CD4-positive, alpha-beta T cell (primary cell): ENCODE measurements around the gene SLC9A8. TPM values are rescaled to one million over a fixed set of nuclear protein-coding genes. Genes with fewer than 3 reads are reported as not detected.

ENCODE experiments used
- ATAC-seq: fragments of 200-7000 bp; cut with Tn5 transposase; one replicate; pipeline ENCODE4 v1.10.0; 2022; ENCODE audit warnings: mild to moderate bottlenecking; ENCODE audit not compliant: poor library complexity
- CTCF ChIA-PET: fragments of 350-600 bp; sonication (Branson Sonifier 250); formaldehyde crosslinking; loops from one replicate; lab custom pipeline; 2021; ENCODE audit warnings: antibody characterized with exemption, inconsistent platforms; lab: Charles Lee
- POLR2A ChIA-PET: fragments of 350-600 bp; sonication (Branson Sonifier 250); formaldehyde crosslinking; loops from one replicate; lab custom pipeline; 2021; ENCODE audit warnings: antibody characterized with exemption, inconsistent platforms; lab: Charles Lee
- DNase-seq, 14 experiments: peaks; one replicate each; pipeline ENCODE4 v3.0.0-alpha.2; 2013 to 2020; ENCODE audit warnings: mixed read lengths in 2 of 14
- H3K27ac ChIP-seq, 2 donors: one replicate each; pipeline versions ENCODE4 v1.5.1 to v1.7.0; 2013; ENCODE audit warnings: low read length in 2 of 2, low read depth in 1 of 2, mild to moderate bottlenecking in 1 of 2
- H3K27me3 ChIP-seq, 2 experiments: 1 replicate in 1 of 2; 2 replicates in 1 of 2; pipeline versions ENCODE4 v1.6.1 to v1.7.0; 2013; ENCODE audit warnings: low read length in 2 of 2, control low read depth in 1 of 2, mild to moderate bottlenecking in 1 of 2, moderate library complexity in 1 of 2; ENCODE audit not compliant: insufficient read depth in 2 of 2, control insufficient read depth in 1 of 2
- H3K36me3 ChIP-seq: one replicate; pipeline ENCODE4 v1.6.1; 2013; ENCODE audit warnings: low read length, control low read depth; ENCODE audit not compliant: insufficient read depth
- H3K4me1 ChIP-seq: one replicate; pipeline ENCODE4 v1.6.1; 2013; ENCODE audit warnings: low read length, control low read depth; ENCODE audit not compliant: insufficient read depth
- H3K4me3 ChIP-seq: one replicate; pipeline ENCODE4 v1.5.1; 2013; ENCODE audit warnings: mild to moderate bottlenecking, low read length, moderate library complexity
- H3K9me3 ChIP-seq, 2 experiments: 1 replicate in 1 of 2; 2 replicates in 1 of 2; pipeline versions ENCODE4 v1.6.1 to v1.7.0; 2013; ENCODE audit warnings: low read length in 2 of 2, mild to moderate bottlenecking in 2 of 2, control low read depth in 1 of 2, moderate library complexity in 1 of 2; ENCODE audit not compliant: control insufficient read depth in 1 of 2, insufficient read depth in 1 of 2
- H3K27ac Mint-ChIP-seq: one replicate; pipeline ENCODE4 v1.8.0; 2020; ENCODE audit warnings: mixed read lengths
- H3K27me3 Mint-ChIP-seq: one replicate; pipeline ENCODE4 v1.8.0; 2021; ENCODE audit warnings: mixed read lengths
- H3K36me3 Mint-ChIP-seq: one replicate; pipeline ENCODE4 v1.8.0; 2021; ENCODE audit warnings: low read depth, mixed read lengths
- H3K4me1 Mint-ChIP-seq: one replicate; pipeline ENCODE4 v1.8.0; 2021; ENCODE audit warnings: low read depth, mixed read lengths
- H3K4me3 Mint-ChIP-seq: one replicate; pipeline ENCODE4 v1.8.0; 2020; ENCODE audit warnings: mild to moderate bottlenecking, mixed read lengths
- H3K9me3 Mint-ChIP-seq: one replicate; pipeline ENCODE4 v1.8.0; 2020; ENCODE audit warnings: mixed read lengths
- CTCF ChIP-seq: fragments of 200-600 bp; IDR thresholded peaks from one replicate; pipeline ENCODE4 v1.8.0; 2022; ENCODE audit warnings: antibody characterized with exemption, mild to moderate bottlenecking
- intact Hi-C, 2 experiments: fragments of 100-400 bp; cut with DNase I in 1 of 2; cut with micrococcal nuclease in 1 of 2; formaldehyde crosslinking; loops; one replicate each; pipeline versions ENCODE4 v1.15.1 to v1.9.0; 2023 to 2025; cut with DNase I, micrococcal nuclease
- total RNA-seq, 174 experiments: library from RNA in 2 of 174; stranded (reverse) in 2 of 174; gene quantifications; one replicate each; pipeline ENCODE4 v1.2.3 and lab custom pipeline; 2021 to 2026

SLC9A8 gene
- total RNA-seq, 2 experiments from 2014 or later, result 29.5 to 30.2 TPM

- Mint-ChIP-seq H3K27ac (no peak overlapping the region), H3K36me3 (peaks cover 72% of the 10 kb centered on the region), H3K9me3 (no peaks in the 10 kb centered on the region), H3K4me1 (no peaks in the 10 kb centered on the region), H3K27me3 (no peaks in the 10 kb centered on the region), H3K4me3 (no peak overlapping the region)
- ChIA-PET CTCF (no interaction called here), POLR2A (no interaction called here)
- H3K27ac ChIP-seq, result no peak overlapping the region
- H3K4me1 ChIP-seq, result no peaks in the 10 kb centered on the region
- H3K27me3 ChIP-seq, result no peaks in the 10 kb centered on the region
- H3K4me3 ChIP-seq, result no peak overlapping the region
- DNase-seq (no peak), ATAC-seq (no peak)
- H3K36me3 ChIP-seq, result peaks cover 47% of the 10 kb centered on the region
- no peak for TF ChIP-seq CTCF
- intact Hi-C loops, result no loop called here
- H3K9me3 ChIP-seq, result no peaks in the 10 kb centered on the region
Observed at GRCh38 chr20:49877386-49877921, 64.8 kb downstream of the SLC9A8 start.

- POLR2A ChIA-PET, result no interaction called here
- no peak overlapping the region for H3K27ac Mint-ChIP-seq
- ATAC-seq, result no peak
Observed at GRCh38 chr20:49878977-49879376, 66.3 kb downstream of the SLC9A8 start.

GRCh38 chr20:49880177-49880576, 67.5 kb downstream of the SLC9A8 start:
- Histone ChIP-seq H3K27me3 (no peaks in the 10 kb centered on the region), H3K4me3 (no peak overlapping the region), H3K36me3 (peaks cover 58% of the 10 kb centered on the region), H3K9me3 (no peaks in the 10 kb centered on the region), H3K4me1 (no peaks in the 10 kb centered on the region), H3K27ac (no peak overlapping the region)
- no peaks in the 10 kb centered on the region for H3K27me3 Mint-ChIP-seq
- POLR2A ChIA-PET, result interaction anchor here (0.7 kb wide), 1 partner anchor 67 kb away, joined by 3 read pairs; the partner anchor contains the start of gene SLC9A8
- H3K27ac Mint-ChIP-seq, result peak overlapping the region; percentile 42
- ATAC-seq (no peak), DNase-seq (peak in 1 of 14 experiments; percentile 7)
- no peaks in the 10 kb centered on the region for H3K9me3 Mint-ChIP-seq
- no peak overlapping the region for H3K4me3 Mint-ChIP-seq
- TF ChIP-seq CTCF, result no peak
- CTCF ChIA-PET, result interaction anchor here (0.8 kb wide), 1 partner anchor 34 kb away, joined by 3 read pairs; no protein-coding TSS in a partner anchor
- H3K36me3 Mint-ChIP-seq, result peaks cover 84% of the 10 kb centered on the region
- no peaks in the 10 kb centered on the region for H3K4me1 Mint-ChIP-seq
- intact Hi-C loops, result no loop called here

More at GRCh38 chr20:49878977-49879376, 66.3 kb downstream of the SLC9A8 start:
- CTCF ChIA-PET, result no interaction called here
- H3K9me3 ChIP-seq, result no peaks in the 10 kb centered on the region
- H3K27ac ChIP-seq, result no peak overlapping the region
- no peaks in the 10 kb centered on the region for H3K4me1 Mint-ChIP-seq
- H3K4me1 ChIP-seq, result no peaks in the 10 kb centered on the region
- no peak overlapping the region for H3K4me3 Mint-ChIP-seq
- peaks cover 86% of the 10 kb centered on the region for H3K36me3 Mint-ChIP-seq
- H3K9me3 Mint-ChIP-seq, result no peaks in the 10 kb centered on the region
- H3K27me3 ChIP-seq, result no peaks in the 10 kb centered on the region
- H3K27me3 Mint-ChIP-seq, result no peaks in the 10 kb centered on the region
- intact Hi-C loops, result no loop called here
- DNase-seq, result no peak
- H3K36me3 ChIP-seq, result peaks cover 57% of the 10 kb centered on the region
- no peak overlapping the region for H3K4me3 ChIP-seq
- no peak for TF ChIP-seq CTCF
